Stimulated activated CD8-positive, alpha-beta memory T cell treated with anti-CD3 and anti-CD28 coated beads, Interleukin-4, amount 100 ng/mL, for 24 hours (primary cell): ENCODE results near the gene ANXA10.
A peak's percentile ranks its signal among the peaks of the same experiment; 100 is the strongest.
"Not testable (repeated sequence)": the region's sequence is repeated elsewhere in the genome, so short reads cannot be mapped to it uniquely, and the experiment has no call there.

Source experiments
- DNase-seq: peaks from one replicate; pipeline ENCODE4 v3.0.0-alpha.2; 2020; ENCODE audit warnings: low read depth

ANXA10 gene

GRCh38 chr4:168119100-168119499 lies 26.8 kb downstream of the ANXA10 start:
- no peak for DNase-seq

- DNase-seq, result no peak
These were observed 27.6 kb downstream of the ANXA10 start for GRCh38 chr4:168119890-168120289.

DNA sequence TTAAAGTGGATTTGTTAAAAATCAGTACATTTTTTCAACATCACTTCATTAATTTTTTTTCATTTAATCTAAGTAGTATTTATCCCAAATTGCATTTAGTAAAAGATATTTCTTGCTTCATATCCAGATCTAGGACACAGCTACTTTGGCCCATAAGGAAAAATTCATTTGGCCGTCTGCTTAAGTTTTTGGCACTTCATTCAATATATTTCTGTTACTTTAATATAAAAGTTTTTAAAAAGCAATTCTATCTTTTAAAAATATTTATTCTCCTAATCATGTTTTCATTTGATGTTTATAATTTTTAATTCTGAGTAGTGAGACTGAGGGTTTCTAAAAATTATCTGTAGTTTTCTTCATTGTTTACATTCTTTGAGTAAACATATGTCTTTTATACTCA lies 28.5 kb downstream of the ANXA10 start:
- DNase-seq, result no peak

GRCh38 chr4:168124008-168124641 lies 31.8 kb downstream of the ANXA10 start:
- DNase-seq, result no peak

DNA sequence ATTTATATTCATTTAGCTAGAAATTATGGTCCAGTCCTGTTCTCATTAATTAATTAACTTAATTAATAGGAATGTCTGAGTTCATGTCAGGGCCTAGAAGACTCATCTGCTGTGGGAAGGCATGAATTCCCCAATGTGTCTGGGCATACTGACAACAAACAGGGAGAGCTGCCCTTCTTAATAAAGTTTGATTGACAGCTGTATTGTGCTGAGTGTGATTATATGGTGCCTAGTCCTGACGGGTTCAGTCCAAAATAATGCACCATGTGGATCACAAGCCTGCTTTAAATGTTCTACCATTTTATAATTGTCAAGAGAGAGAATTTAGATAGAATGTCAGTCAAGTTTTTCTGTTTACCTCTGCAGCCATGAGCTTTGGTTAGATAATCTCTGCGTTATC lies 34.6 kb downstream of the ANXA10 start:
- DNase-seq, result no peak

- DNase-seq, result no peak
These were observed 36.3 kb downstream of the ANXA10 start for GRCh38 chr4:168128601-168129000.

DNA sequence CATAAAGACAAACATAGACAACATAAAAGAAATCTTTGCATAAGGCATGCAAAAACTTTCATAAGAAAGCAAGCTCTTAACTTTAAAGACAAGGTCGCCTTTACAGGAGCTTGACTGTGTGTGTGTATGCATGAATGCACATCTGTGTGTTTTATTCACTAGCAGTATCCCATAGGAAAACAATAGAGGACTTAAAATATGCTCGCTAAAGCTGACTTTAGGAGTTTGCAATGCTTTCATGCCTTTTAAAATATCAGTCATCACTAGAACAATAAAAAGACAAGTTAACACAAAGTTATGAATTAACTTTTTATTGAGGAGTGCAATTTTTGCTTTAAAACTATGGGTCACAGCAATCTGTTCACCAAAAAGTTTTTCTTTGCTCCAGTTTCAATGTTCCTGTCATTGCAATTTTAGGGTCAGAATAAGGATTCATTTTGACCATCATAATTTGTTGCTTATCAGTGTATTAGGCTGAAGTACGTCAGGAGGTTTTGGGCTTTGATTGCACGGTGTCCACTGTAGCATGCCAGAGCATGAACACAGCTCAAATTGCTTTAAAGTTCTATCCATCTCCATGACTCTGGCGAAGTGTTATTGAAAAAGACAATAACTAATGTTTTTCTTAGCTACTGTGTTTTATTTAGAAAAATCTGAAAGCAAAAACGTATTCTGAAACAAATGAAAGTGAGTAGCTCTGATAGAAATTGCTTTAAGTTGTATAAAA lies 36.9 kb downstream of the ANXA10 start:
- no peak for DNase-seq

DNA sequence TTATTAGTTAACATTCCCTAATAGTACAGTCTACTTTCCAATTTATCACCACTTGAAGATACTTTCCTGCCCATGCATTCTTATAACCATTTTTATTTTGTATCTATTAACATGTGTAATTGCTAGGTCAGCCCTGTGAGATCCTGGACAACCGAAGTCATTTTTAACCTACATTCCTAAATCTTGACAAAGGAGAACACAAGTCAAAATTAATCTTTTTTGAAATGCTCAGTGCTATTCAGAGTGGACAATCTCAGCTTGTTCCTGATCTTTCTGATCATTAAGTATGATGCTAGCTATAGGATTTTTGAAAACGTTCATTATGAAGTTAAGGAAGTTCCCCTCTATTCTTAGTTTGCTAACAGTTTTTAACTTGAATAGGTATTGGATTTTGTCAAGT lies 37.5 kb downstream of the ANXA10 start:
- no peak for DNase-seq

- DNase-seq, result no peak
These were observed 38.9 kb downstream of the ANXA10 start for GRCh38 chr4:168131196-168131595.

- no peak for DNase-seq
These were observed 42.3 kb downstream of the ANXA10 start for GRCh38 chr4:168134651-168135050.

DNA sequence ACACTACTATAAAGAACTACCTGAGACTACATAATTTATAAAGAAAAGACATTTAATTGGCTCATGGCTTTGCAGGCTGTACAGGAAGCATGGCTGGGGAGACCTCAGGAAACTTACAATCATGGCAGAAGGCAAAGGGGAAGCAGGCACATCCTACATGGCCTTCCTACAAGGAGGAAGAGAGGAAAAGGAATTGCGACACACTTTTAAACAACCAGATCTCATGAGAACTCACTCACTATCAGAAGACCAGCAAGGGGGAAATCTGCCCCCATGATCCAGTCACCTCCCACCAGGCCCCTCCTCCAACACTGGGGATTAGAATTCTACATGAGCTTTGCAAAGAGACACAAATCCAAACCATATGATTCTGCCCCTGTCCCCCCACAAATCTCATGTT lies 43.5 kb downstream of the ANXA10 start:
- DNase-seq, result not testable (repeated sequence)

DNA sequence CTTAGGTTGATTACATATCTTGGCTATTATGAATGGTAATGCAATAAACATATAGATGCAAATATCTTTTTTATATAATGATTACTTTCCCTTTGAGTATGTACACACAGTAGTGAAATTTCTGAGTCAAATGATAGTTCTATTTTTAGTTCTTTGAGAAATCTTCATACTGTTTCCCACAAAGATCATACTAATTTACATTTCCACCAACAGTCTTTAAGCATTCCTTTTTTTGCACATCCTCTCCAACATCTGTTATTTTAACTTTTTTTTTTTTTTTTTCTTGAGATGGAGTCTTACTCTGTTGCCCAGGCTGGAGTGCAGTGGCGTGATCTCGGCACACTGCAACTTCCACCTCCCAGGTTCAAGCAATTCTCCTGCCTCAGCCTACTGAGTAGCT lies 45.4 kb downstream of the ANXA10 start:
- DNase-seq, result not testable (repeated sequence)

DNA sequence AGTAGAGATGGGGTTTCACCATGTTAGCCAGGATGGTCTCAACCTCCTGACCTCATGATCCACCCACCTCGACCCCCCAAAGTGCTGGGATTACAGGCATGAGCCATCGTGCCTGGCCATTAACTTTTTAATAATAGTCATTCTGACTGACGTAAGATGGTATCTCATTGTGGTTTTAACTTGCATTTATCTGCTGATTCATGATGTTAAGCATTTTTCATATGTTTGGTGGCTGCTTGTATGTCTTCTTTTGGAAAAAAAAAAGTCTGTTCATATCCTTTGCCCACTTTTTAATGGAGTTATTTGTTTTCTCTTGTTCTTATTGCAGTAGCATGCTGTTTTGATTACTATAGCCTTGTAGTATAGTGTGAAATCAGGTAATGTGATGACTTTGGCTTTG lies 45.8 kb downstream of the ANXA10 start:
- no peak for DNase-seq

DNA sequence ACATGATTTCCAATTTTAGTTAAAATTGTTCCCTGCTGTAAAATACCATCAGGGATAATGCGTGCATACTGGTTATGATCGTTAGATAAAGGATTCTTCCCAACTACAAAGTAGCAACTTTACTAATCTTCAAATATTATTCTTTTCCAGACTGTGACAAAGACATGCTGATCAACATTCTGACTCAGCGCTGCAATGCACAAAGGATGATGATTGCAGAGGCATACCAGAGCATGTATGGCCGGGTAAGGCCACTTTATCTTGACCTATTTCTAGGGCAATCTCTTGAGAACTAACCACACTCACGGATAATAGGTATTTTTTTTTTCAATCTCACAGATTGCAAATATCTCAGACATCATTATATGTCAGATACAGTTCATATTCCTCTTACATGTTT lies 47.0 kb downstream of the ANXA10 start:
- DNase-seq, result no peak

- no peak for DNase-seq
These were observed 49.4 kb downstream of the ANXA10 start for GRCh38 chr4:168141733-168142132.

GRCh38 chr4:168143601-168144000 lies 51.3 kb downstream of the ANXA10 start:
- no peak for DNase-seq

DNA sequence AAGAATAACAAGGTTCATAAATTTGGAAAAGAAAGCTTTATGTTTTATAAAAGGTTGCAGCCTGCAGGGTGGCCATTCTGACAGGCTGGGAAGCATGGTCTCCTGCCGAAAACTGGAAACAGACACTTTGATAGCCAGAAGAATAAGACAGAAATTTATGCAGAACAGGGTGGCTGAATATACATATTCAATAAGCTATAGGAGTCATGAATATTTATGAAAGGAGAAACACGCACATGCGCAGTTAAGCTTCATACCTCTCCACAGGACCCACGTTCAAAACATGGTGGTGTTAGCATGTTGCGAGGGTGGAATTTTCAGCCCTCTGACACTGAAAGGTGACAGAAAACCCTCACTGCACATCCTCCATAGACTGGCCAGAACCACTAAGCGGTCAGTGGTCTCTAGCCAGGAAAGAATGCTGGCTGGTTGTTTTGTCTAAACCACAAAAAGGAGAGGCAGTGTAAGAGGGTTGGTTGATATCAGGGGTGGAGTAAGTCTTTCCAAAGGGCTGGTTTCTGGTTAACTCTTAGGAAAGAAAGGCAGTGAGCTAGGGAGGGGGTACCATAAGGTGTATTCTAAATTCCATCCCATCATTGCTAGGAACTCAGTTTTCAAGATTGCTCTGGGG lies 58.2 kb downstream of the ANXA10 start:
- no peak for DNase-seq

- DNase-seq, result no peak
These were observed 59.0 kb downstream of the ANXA10 start for GRCh38 chr4:168151327-168151726.

DNA sequence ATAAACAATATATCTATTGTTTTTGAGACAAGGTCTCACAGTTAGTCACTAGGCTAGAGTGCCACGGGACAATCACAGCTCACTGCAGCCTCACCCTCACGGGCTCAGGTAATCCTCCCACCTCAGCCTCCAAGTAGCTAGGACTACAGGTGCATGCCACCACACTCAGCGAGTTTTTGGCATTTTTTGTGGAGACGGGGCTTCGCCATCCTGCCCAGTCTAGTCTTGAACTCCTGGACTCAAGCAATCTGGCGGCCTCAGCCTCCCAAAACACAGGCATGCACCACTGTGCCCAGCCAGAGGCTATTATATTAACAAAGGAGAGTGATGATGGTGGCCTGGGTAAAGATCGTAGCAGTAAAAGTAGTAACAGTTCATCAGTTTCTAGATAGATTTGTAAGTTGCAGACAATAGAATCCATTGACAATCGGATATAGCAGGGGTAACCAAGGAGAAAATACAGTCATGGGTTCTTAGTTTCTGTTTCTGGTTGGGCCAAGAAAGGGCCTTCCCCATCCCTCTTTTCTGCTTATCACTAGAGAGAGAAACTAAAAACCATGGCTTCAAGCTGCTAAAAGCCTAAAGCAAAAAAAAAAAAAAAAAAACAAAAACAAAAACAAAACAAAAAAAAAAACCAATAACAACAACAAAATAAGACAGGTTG lies 60.6 kb downstream of the ANXA10 start:
- DNase-seq, result no peak

DNA sequence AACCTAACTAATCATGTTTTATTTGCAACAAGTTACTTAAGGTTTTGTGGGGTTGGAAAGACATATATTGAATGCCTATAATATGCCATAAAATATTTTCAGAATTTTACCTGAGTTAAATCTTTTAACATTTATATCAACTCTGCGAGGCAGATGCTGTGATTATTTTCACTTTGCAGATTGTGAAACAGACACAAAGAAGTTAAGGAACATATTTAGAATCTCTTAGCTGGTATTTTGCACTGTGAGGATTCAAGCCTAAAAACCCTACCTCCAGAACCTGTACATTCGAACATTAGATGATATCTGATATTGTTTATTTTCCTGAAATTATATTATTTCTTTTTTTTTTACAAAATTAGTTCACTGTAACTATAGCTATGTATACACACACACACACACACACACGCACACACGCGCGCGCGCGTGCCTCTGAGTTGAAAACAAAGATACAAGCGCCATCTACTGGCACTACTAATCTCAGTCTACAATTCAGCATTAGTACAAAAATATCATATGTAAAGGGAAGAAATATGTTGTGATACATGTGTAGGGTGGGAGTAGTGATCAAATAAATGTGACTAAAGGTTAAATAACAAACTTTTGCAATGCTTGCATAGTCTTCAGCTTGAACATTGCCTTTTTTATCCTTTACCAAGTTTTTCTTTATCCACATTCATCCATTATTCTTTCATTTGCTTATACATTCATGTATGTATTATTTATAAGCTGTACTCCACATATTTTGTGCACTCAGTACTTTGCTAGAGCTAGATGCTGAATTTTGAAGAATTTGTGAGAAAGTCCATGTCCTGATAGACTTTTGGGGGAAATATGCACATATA lies 61.5 kb downstream of the ANXA10 start:
- DNase-seq, result peak; percentile 26

DNA sequence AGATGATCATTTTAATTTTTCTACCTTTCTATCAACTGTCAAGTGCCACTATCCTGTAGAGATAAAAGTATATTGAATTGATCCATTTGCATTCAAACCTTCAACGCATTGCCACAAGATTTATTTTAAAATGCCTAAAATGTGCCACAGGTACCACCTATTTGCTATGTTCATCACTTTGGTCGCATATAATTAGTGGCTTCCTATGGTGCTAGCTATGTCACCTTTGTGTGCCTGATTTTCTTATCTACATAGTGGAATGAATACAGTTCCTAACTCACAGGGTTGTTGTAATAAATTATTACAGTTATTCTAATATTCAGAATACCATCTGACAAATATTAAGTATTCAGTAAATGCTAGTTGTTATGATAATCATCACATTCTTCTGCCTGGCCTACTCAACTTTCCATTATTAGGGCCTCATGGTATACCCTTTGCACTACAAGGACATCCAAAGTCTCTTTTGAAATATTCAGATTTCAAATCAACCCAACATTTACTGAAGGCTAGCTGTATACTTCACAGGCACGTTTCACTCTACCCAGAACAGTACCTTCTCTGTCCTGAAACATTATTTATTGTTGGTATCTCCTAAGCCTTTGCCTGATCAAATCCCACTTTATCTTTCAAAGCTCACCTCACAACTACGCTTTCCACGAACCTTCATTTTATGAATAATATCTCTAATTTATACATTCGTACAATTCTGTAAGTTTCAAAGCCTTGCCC lies 62.4 kb downstream of the ANXA10 start:
- no peak for DNase-seq
